Fibroblast of skin of left quadriceps (primary cell): Measurements from ENCODE around the gene LRPAP1.

Experiments
- DNase-seq, 2 experiments: peaks; one replicate each; pipeline ENCODE4 v3.0.0-alpha.2; 2013; ENCODE audit warnings: low read depth in 2 of 2

The LRPAP1 gene

GRCh38 chr4:3473181-3473950 lies 58.9 kb downstream of the LRPAP1 start:
- no peak for DNase-seq

GRCh38 chr4:3472411-3473141 lies 59.6 kb downstream of the LRPAP1 start:
- no peak for DNase-seq

- no peak for DNase-seq
These were observed 60.3 kb downstream of the LRPAP1 start for GRCh38 chr4:3471886-3472285.

GRCh38 chr4:3471098-3471760 lies 61.0 kb downstream of the LRPAP1 start:
- DNase-seq = no peak

- no peak for DNase-seq
These were observed 61.8 kb downstream of the LRPAP1 start for GRCh38 chr4:3470244-3471097.

GRCh38 chr4:3469386-3470243 lies 62.6 kb downstream of the LRPAP1 start:
- no peak for DNase-seq

GRCh38 chr4:3468804-3469203 lies 63.4 kb downstream of the LRPAP1 start:
- DNase-seq = no peak

GRCh38 chr4:3468154-3468553 lies 64.1 kb downstream of the LRPAP1 start:
- no peak for DNase-seq

- no peak for DNase-seq
These were observed 64.6 kb downstream of the LRPAP1 start for GRCh38 chr4:3467601-3468031.

GRCh38 chr4:3466691-3467600 lies 65.3 kb downstream of the LRPAP1 start:
- DNase-seq = no peak

- DNase-seq = no peak
These were observed 66.2 kb downstream of the LRPAP1 start for GRCh38 chr4:3465698-3466671.

- DNase-seq = no peak
These were observed 67.1 kb downstream of the LRPAP1 start for GRCh38 chr4:3464911-3465697.

GRCh38 chr4:3464349-3464905 lies 67.8 kb downstream of the LRPAP1 start:
- DNase-seq = no peak

GRCh38 chr4:3463556-3464348 lies 68.5 kb downstream of the LRPAP1 start:
- DNase-seq = no peak

- DNase-seq = no peak
These were observed 69.3 kb downstream of the LRPAP1 start, which contains the start of gene DOK7 for GRCh38 chr4:3462790-3463415. Gene DOK7, plus strand, starts transcription at chr4:3463306. Its CDS starts 70 bp downstream, at chr4:3463376.

- DNase-seq = no peak
These were observed 69.9 kb downstream of the LRPAP1 start for GRCh38 chr4:3462321-3462789.
